Cardiac septum (tissue), 1 donor: Measurements from ENCODE around the gene RGS7BP. TPM values are rescaled to one million over a fixed set of nuclear protein-coding genes. Genes with fewer than 3 reads are reported as not detected.
"Not testable (repeated sequence)": the region's sequence is repeated elsewhere in the genome, so short reads cannot be mapped to it uniquely, and the experiment has no call there.

Source experiments
- DNase-seq: peaks from one replicate; pipeline ENCODE4 v3.0.0-alpha.2; 2020; ENCODE audit warnings: low spot score
- intact Hi-C: fragments of 100-400 bp; cut with DNase I; formaldehyde crosslinking; loops from one replicate; pipeline ENCODE4 v1.14.0; 2022
- total RNA-seq: library from RNA; stranded (reverse); fragmentation: NEBNext Ultra II Directional; extraction: Animal tissue kit (Norgen Biotek cat#: 25700); gene quantifications from one replicate; pipeline ENCODE4 v1.2.1, GENCODE V29; 2021
- donor health status: DM: no; HTN: no; CAD: no.

RGS7BP gene
- total RNA-seq, 1 donor from 2014 or later = 1.7 TPM

DNA sequence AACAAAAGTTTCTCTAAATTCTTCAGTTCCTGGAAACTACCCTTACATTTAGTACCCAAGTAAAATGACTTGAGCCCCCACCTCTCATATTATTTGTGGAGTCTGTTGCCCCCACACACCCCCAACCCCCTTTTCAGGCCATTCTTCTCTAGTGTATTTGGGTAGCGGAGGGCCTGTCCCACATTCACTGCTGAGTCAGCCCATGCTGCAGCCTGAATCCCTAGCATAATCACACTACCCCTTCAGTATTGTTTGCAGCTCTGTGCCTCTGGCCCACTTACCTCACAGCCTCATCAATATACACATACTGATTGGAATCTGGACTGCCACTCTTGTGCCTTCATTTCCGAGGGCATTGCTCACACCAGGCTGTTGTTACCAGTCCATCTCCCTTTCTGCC is 26.8 kb downstream of the RGS7BP start:
- intact Hi-C loops = no loop called here
- no peak for DNase-seq

DNA sequence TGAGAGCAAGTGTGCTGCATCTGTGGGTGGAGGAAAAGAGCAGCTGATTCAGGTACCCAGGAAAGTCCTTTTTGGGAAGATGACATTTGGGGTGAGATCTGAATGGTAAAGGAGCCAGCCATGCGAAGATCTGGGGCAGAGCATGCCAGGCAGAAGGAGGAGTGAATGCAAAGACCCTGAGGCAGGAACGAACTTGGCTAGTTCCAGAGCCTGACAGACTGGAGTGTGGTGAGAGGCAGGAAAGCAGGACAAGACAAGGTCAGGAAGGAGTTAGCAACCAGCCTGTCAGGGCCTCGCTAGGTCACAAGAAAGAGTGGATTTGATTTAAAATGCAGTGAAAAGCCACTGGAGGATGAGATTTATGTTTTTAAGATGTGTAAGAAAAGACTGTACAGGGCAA is 28.2 kb downstream of the RGS7BP start:
- DNase-seq = no peak
- intact Hi-C loops = no loop called here

DNA sequence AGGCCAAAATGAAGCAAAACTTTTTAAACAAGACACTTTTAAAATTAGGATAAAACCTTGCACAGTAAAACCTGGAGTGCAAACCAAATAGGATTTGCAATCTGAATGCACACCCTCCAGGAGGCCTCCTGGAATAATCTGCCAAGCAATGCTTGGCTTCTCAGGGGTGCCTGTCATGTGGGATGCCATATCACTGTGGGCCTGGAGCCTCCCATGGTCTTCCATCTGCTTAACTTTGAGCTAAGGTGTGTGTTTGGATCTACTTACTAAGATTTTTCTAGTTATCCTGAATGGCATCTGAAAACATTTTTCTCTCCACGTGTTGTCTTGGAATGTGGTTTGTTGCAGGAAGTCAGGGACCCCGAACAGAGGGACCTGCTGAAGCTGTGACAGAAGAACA is 52.1 kb downstream of the RGS7BP start:
- no peak for DNase-seq
- intact Hi-C loops = no loop called here

DNA sequence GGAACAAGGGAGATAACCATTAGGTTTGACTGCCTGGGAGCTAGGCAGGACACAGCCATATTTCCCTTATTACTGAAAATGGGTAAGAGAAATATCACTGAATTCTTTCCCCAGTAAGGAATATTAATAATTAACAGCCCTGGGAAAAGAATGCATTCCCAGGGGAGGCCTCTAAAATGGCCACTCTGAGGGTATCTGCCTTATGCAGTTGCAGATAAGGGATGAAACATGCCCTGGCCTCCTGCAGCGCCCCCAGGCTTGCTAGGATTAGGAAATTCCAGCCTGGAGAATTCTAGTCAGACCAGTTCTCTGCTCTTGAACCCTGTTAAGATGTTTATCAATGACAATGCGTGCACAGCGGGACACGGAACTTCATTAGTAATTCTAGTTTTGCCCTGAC is 52.8 kb downstream of the RGS7BP start:
- intact Hi-C loops, DNase-seq: not testable (repeated sequence)

DNA sequence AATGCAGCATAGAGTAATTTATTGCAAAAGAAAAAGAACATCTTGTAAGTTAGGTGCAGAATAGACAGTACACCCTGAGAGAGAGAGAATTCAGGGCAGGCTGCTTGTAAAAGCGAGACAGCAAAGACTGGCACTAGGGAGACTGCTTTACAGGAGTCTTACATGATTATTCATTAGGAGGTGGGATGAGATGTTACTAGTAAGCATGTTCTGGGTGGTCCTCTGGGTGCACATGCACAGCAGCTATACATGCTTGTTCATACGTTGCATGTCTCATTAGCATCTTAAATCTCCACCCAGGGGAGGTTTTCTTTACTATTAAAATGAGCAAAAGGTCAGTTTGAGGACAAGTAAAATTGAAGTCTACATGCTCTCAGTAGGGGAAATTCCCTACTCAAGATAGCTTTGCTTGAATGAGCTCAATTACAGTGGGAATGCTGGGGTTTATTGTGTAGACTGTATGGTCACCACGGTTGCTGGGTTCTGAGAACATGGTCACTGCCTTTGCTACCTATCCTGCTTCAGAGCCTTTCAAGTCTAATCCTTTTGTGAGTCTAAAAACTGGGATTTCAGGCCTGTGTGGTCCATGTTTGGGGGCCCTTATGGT is 60.6 kb downstream of the RGS7BP start:
- no peak for DNase-seq
- intact Hi-C loops = no loop called here

DNA sequence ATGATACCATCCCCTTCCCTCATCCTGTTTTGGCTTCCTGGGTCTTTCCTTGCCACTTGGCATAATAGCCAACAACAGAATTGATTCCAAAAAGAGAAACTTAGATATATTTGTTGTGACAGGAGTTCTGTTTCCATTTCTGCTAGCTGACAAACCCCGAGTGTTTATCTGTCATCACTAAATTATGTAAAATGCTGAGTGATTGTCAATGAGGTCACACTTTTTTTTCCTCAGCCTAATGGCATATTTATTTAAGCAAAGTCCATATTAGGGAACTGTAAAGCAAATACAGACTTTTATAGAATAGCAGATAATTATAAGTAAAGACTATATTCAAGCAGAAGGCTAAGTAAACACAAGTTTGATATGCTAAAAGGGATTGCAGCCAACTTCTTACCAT is 64.0 kb downstream of the RGS7BP start:
- DNase-seq = no peak
- intact Hi-C loops = no loop called here

DNA sequence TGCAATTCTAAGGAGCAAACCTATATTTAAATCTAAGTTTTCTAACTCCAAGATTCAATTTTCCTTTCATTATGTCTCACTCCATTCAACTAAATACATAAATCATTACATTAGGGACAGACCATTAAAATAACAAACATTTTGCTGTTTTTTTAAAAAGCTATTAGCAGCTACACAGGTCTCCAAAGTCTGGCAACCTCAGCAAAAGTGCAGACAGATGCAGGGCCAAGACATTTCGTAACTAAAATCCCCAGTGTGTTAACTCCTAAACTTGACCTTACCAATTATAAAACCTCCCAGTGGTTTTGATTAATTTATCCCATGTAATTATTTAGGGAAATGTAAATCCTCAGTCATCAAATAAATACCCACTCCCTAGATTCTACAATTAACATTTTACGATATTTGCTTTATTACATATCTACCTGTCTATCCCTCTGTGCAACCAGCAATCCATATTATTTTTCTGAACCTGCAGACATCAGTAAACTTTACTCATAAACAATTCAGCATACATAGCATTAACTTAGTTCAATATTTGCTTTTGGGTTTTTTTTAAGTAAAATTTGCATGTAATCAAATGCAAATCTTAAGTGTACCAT is 64.7 kb downstream of the RGS7BP start:
- intact Hi-C loops = no loop called here

DNA sequence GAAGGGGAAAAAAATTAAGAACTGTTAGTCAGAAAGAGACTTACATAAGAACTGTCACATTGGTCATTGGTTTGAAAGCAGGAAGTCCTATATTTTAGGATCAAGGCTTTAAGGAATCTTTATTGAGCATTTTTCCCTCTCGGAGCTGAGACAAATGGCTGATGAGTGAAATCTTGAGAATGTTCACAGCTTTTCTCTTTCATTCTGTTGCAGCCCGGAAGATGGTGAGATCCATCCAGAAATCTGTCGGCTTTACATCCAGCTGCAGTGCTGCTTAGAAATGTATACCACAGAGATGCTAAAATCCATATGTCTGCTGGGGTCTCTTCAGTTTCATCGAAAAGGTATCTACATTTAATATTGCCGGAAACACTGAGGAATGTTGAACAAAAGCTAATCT is 69.7 kb downstream of the RGS7BP start:
- DNase-seq = no peak
- intact Hi-C loops = no loop called here

More for the DNA sequence above, 64.7 kb downstream of the RGS7BP start:
- no peak for DNase-seq

DNA sequence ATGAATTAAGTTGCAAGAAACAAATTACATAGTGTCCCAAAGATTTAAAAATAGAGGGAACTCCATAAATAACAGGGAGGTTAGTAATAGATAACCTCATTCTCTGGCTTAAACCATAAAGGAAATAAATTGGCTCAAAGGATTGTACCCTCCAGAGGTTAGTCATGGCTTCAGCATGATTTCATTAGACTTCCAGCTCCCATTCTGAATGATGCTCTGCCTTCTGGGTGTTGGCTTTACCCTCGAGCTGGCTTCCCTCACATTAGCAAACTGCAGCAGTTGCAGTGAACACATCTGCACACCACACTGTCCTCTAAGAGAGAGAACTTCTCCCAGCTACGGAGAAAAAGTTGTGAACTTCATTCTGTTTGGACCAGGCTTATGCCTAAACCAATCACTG is 70.4 kb downstream of the RGS7BP start:
- intact Hi-C loops = no loop called here
- DNase-seq = no peak

DNA sequence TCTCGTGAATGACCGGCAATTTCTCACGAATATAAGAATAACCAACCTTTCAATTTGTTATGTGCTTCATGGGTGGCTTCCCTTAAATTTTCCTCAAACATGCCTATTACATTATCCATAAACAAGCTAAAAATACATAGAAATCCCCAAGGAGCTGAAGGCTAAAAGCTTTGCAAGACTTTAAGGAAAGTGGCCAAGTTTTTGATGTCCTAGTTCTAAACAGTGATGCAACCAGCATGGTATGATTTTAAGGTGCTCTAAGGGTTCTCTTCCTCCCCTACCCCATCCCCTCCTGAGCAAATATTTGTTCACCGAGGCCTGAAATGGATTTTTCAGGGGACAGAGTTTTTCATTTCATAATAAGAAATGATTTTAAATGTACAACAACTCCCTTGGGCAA is 79.8 kb downstream of the RGS7BP start:
- intact Hi-C loops = no loop called here
- DNase-seq = no peak

DNA sequence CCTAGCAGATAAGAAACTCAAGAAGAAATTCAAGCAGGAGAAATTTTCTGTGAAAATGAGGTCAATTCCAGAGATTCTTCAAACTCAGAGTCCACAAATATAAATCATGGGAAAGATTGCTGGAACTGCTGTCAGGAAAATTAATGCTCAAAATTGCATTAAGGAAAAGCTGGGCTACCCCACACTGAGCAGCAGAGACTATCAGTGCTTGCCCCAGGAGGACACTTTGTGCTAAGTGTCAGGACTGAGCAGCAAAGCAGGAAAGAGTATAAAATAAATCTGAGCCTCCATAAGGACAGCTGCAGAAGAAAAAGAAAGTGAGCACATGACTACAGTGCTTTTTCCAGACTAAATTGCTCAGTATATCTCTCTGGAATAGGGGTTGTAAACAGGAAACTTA is 81.6 kb downstream of the RGS7BP start:
- no peak for DNase-seq
- intact Hi-C loops = no loop called here

DNA sequence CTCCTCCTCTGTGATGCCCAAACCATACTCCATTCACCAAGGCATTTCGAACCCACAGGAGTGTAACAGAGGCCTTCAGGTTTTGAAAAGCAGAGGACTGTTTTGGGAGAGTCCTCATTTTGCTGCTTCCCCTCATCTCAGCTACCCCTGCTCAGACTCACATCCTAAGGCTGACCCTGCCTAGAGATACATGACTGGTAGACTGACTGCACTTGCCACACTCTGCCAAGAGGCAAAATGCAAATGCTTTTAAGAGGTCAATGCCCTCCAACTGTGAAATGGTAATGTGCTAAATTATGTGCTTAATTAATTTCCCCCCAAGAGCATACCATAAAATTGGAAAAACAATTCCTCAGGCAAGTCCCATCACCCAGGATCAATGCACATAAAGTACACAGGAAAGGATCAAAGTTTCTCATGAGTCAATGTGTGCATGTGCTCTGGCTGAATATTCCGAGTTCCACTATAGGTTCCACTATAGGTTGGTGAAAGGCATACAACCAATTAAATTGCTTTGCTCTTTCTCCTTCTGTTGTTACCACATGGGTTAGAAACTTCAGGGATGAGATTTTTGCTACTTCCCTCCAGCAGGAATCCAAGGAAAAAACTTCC is 87.0 kb downstream of the RGS7BP start:
- no peak for DNase-seq
- intact Hi-C loops = no loop called here

DNA sequence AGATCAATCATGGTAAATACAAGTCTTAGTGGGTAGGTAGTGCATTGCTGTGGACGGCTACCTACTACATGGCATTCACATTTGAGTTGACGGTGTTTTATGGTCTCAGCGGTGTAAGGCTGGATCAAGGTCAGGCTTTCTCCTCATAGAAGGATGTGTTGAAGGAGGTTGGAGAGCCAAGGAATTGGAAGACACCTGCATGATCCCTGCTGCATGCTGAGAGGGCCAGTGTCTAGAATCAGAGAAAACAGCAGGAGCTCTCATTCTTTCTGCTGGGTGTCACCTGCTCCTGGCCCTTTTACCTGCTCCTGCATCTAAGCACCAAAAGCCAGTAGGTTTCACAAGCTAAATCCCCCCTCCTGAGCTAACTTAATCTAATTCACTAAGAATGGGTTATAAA is 88.2 kb downstream of the RGS7BP start:
- DNase-seq = no peak
- intact Hi-C loops = loop anchor here (2.0 kb wide), 1 partner anchor 87 kb away; the partner anchor contains the start of gene RGS7BP

DNA sequence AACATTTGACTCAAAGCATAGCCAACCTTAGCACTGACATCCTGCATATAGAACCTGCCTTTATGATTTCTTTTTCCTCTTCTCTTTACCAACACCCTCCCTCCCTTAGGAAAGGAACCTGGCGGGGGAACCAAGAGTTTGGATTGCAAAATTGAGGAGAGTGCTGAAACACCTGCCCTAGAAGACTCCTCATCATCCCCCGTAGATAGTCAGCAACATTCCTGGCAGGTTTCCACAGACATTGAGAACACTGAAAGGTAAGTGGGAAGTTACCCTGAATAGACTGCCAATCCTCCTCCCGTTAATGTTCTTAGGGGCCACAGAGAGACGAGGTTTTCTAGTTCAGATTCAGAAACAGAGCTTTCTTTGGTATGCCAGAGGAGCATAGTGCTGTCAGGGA is 88.8 kb downstream of the RGS7BP start:
- no peak for DNase-seq
- intact Hi-C loops = loop anchor here (2.0 kb wide), 1 partner anchor 88 kb away; the partner anchor contains the start of gene RGS7BP

DNA sequence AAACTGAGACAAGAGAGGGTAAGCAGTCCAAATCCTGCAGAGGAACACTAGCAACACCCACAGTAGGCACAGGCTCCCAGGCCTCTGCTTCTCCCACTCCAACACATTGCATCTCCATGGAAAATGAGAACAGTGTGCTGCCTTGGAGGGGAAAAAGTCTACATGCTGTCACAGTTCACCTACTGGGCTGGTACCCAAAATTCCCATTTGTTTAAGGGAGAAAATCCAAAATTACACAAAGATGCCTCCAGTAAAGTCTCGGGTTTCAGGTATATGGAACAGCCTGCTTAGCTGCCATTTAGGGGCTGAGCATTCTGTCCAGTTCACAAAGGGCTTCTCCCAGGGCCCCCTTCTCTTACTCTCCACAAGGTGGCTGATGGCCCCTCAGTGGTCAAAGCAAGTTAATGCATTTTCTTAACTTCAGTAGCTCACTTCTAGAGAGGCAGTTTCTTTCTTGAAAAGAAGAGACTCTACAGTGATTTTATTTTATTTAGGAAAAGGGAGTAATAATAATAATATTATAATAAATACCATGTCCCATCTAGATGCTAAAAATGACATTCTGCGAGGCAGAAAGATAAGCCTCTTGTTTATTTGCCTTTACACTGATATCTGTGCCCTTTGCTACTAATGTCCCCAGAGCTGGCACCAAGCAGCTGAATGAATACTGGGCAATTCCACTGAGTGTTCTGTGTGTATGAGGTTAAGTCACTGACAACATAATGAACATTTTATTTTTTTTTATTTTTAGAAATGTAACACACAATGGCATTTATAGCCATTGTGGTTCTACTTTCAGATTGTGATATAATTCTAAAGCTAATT is 89.4 kb downstream of the RGS7BP start:
- intact Hi-C loops = loop anchor here (2.0 kb wide), 1 partner anchor 88 kb away; the partner anchor contains the start of gene RGS7BP
- no peak for DNase-seq

DNA sequence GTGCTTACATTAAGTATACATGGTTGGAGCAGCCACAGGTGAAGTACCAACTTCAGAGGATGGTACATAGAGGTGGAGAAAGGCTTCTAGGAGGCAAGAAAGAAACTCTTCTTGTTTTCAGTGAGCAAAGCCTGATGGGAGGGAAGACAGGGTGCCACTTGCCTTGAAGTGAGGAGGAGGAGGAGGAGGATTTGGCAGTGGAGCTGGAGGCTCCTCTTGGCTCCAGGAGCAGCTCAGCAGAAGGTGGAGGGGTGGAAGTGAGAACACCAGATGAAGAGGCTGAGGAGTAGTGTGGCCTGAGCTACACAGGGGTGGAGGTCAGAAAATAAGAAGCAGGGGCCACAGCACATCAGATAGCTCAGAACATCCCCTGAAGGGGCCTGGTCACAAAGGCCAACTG is 93.4 kb downstream of the RGS7BP start:
- intact Hi-C loops = no loop called here
- no peak for DNase-seq

DNA sequence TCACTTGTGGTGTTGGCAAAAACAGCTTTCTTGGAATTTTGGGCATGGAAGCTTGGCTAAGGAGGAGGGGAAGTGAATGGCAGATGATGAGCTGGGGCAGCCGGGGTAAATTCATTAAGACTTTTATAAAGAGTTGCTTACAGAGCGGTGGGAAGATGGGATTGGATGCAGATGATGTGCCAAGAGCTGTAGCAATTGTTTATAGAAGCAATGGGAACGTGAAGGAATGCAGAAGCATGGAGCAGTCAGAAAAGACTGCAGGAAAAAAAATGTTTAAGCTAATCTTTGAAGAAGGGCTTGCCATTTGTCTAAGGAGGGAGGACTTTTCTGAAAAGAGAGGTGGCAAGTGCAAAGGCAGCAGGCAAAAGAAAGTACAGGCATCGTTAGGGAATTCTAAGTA is 97.9 kb downstream of the RGS7BP start:
- no peak for DNase-seq
- intact Hi-C loops = no loop called here

DNA sequence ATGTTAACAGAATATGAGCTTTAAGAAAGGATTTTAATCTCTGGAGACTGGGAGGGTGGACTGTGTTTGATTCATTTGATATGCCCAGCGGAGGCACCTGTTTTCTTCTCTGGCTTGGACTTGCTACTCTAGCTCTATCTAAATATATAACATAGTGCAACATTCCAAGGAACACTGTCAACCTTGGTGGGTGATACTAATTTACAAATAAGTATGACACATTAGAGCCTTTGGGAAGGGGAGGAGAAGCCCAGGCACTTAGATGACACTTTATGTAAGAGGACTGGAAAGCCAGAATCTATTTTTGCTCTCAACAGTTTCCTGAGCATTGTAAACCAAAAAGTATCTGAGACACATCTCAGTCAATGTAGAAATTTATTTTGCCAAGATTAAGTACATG is 101.1 kb downstream of the RGS7BP start:
- no peak for DNase-seq
- intact Hi-C loops = no loop called here

DNA sequence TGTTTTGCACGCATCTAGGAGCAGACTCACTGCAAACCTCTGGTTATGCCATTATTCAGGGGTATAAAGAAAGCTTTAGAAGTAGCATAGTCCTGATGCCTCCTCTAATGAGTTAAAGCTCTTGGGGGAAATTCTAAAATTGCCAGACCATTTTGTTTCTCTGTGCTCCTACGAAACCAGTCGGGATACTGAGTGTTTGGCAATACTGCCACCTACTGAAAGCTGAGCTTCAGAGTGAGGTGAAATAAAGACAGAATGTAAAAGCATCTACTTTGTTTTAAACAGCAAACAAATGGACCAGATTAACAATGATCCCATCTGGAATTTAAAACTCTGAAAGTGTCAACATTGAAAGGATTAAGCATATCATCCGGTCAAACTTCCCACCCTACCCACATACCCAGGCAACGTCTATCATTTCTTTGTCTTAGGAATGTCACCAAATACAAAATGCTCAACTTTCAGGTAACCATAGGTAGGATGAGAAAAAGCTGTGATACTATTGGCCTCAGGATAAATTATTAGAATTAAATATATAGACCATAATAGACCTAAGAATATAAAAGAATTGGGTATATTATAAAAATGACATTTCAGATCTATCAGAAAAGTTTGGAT is 106.6 kb downstream of the RGS7BP start:
- DNase-seq = no peak
- intact Hi-C loops = loop anchor here (2.0 to 5.0 kb wide), 4 partner anchors 105 to 540 kb away; partner anchors contain the start of gene RGS7BP

DNA sequence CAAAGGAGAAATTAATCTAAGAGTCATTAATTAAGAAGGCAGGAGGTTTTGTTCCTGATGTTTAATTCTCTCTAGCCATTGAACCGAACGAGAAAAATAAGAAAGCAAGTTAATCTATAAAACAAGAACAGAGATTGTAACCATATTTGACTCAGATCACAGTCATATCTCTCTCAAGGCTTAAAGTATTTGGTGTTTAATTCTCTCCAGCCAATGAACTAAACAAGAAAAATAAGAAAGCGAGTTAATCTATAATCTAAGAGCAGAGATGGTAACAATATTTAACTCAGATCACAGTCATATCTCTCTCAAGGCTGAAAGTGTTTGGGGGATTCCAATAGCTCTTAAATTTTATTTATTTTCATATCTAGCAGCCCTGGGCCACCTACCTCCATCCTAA is 110.1 kb downstream of the RGS7BP start:
- intact Hi-C loops = no loop called here
- no peak for DNase-seq
